Caco-2 (cell line): ENCODE measurements around the gene CELA1. TPM values are rescaled to one million over a fixed set of nuclear protein-coding genes. Genes with fewer than 3 reads are reported as not detected.

Experiments
- BruUV-seq: library from RNA; stranded (reverse); fragments of 400-500 nt; replicated peaks from 2 replicates; lab custom pipeline; 2021; lab: Mats Ljungman, UMichigan
- CTCF ChIA-PET: fragments of 300-600 bp; sonication (Branson Sonifier 250); formaldehyde crosslinking; loops from one replicate; lab custom pipeline; 2022; ENCODE audit warnings: antibody characterized with exemption; lab: Charles Lee
- POLR2A ChIA-PET: fragments of 300-600 bp; sonication (Branson Sonifier 250); formaldehyde crosslinking; loops from one replicate; lab custom pipeline; 2022; ENCODE audit warnings: antibody characterized with exemption; lab: Charles Lee
- DNase-seq, 2 experiments: peaks; one replicate each; pipeline versions ENCODE4 v3.0.0 to v3.0.0-alpha.2; 2020 to 2022
- H3K27me3 ChIP-seq: replicated peaks from 2 replicates; pipeline ENCODE4 v1.6.0; 2011; ENCODE audit warnings: low read length; ENCODE audit not compliant: control insufficient read depth, insufficient read depth
- H3K36me3 ChIP-seq: 2 replicates; pipeline ENCODE4 v1.5.1; 2011; ENCODE audit warnings: low read length; ENCODE audit not compliant: control insufficient read depth, insufficient read depth
- H3K4me1 ChIP-seq: fragments of 250-450 bp; sonication (Bioruptor Pico); 2 replicates; pipeline ENCODE4 v1.5.1; 2020; ENCODE audit warnings: mild to moderate bottlenecking
- H3K4me3 ChIP-seq: 2 replicates; pipeline ENCODE4 v1.5.1; 2011; ENCODE audit warnings: low read depth, mild to moderate bottlenecking, control low read depth, low read length
- H3K9me3 ChIP-seq: fragments of 250-450 bp; sonication (Bioruptor Pico); 2 replicates; pipeline ENCODE4 v1.5.1; 2020; ENCODE audit warnings: mild to moderate bottlenecking, moderate library complexity
- H3K27ac Mint-ChIP-seq: one replicate; pipeline ENCODE4 v1.8.0; 2022; ENCODE audit warnings: mixed read lengths; ENCODE audit not compliant: unreplicated experiment
- H3K27me3 Mint-ChIP-seq: one replicate; pipeline ENCODE4 v1.8.0; 2022; ENCODE audit warnings: mixed read lengths; ENCODE audit not compliant: insufficient read depth, unreplicated experiment
- H3K36me3 Mint-ChIP-seq: one replicate; pipeline ENCODE4 v1.8.0; 2022; ENCODE audit warnings: mild to moderate bottlenecking, mixed read lengths; ENCODE audit not compliant: insufficient read depth, unreplicated experiment
- H3K4me1 Mint-ChIP-seq: one replicate; pipeline ENCODE4 v1.8.0; 2022; ENCODE audit warnings: low read depth, mixed read lengths; ENCODE audit not compliant: unreplicated experiment
- H3K4me3 Mint-ChIP-seq: one replicate; pipeline ENCODE4 v1.8.0; 2022; ENCODE audit warnings: mild to moderate bottlenecking, moderate library complexity, mixed read lengths; ENCODE audit not compliant: unreplicated experiment
- H3K9me3 Mint-ChIP-seq: one replicate; pipeline ENCODE4 v1.8.0; 2022; ENCODE audit warnings: mixed read lengths; ENCODE audit not compliant: unreplicated experiment
- intact Hi-C: fragments of 100-400 bp; cut with micrococcal nuclease; formaldehyde crosslinking; loops from one replicate; pipeline ENCODE4 v1.10.0; 2022; ENCODE audit not compliant: unreplicated experiment
- total RNA-seq: library from RNA; stranded (reverse); gene quantifications from 2 replicates; pipeline ENCODE4 v1.2.3, GENCODE V29; 2022
- TF ChIP-seq, protein P1 (sequence below), 2 experiments: fragments of 200-600 bp in 1 of 2; IDR thresholded peaks; 1 replicate in 1 of 2; 2 replicates in 1 of 2; pipeline versions ENCODE4 v1.5.1 to v1.8.0; 2011 to 2022; ENCODE audit warnings: antibody characterized with exemption in 1 of 2, control low read depth in 1 of 2, inconsistent platforms in 1 of 2, low read depth in 1 of 2, low read length in 1 of 2, mild to moderate bottlenecking in 1 of 2, moderate library complexity in 1 of 2; ENCODE audit not compliant: insufficient read depth in 1 of 2, severe bottlenecking in 1 of 2, unreplicated experiment in 1 of 2

The CELA1 gene
- total RNA-seq, 1 experiment from 2014 or later: not detected

DNA sequence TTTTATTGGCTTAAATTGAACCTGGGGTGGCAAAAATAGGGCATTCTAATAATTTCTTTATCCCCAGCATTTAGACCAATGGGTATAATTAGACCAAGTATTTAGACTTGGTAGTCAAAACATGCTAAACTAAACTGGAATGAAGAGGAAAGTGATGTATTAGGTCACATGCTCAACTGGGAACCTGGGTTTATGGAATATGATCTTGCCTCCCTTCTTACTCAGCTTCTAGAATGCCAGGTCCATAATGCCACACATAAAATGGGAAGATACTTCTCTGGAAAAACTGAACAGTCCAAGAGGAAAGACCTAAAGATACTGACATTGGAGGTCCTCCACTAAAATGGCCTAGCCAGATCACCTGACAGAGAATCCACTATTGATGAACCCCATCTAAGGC lies 16.3 kb downstream of the CELA1 start:
- H3K36me3 ChIP-seq: no peaks in the 10 kb centered on the region
- no peaks in the 10 kb centered on the region for H3K27me3 ChIP-seq
- POLR2A ChIA-PET: no interaction called here
- no peaks in the 10 kb centered on the region for H3K27me3 Mint-ChIP-seq
- intact Hi-C loops: no loop called here
- H3K9me3 Mint-ChIP-seq: no peaks in the 10 kb centered on the region
- no peak overlapping the region for H3K27ac Mint-ChIP-seq
- H3K4me1 Mint-ChIP-seq: peaks cover 35% of the 10 kb centered on the region
- TF ChIP-seq, protein P1, sequence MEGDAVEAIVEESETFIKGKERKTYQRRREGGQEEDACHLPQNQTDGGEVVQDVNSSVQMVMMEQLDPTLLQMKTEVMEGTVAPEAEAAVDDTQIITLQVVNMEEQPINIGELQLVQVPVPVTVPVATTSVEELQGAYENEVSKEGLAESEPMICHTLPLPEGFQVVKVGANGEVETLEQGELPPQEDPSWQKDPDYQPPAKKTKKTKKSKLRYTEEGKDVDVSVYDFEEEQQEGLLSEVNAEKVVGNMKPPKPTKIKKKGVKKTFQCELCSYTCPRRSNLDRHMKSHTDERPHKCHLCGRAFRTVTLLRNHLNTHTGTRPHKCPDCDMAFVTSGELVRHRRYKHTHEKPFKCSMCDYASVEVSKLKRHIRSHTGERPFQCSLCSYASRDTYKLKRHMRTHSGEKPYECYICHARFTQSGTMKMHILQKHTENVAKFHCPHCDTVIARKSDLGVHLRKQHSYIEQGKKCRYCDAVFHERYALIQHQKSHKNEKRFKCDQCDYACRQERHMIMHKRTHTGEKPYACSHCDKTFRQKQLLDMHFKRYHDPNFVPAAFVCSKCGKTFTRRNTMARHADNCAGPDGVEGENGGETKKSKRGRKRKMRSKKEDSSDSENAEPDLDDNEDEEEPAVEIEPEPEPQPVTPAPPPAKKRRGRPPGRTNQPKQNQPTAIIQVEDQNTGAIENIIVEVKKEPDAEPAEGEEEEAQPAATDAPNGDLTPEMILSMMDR (IDR thresholded peaks at IDR 0.05; ENCODE audit: insufficient read depth in 1 of 2, low read depth in 1 of 2, low read length in 1 of 2, severe bottlenecking in 1 of 2, unreplicated experiment in 1 of 2): no peak
- CTCF ChIA-PET: no interaction called here
- BruUV-seq: no TSS peak
- H3K36me3 Mint-ChIP-seq: no peaks in the 10 kb centered on the region
- no peak for DNase-seq
- peaks cover 11% of the 10 kb centered on the region for H3K4me1 ChIP-seq
- H3K9me3 ChIP-seq: no peaks in the 10 kb centered on the region
- H3K4me3 Mint-ChIP-seq: no peak overlapping the region
- no peak overlapping the region for H3K4me3 ChIP-seq

DNA sequence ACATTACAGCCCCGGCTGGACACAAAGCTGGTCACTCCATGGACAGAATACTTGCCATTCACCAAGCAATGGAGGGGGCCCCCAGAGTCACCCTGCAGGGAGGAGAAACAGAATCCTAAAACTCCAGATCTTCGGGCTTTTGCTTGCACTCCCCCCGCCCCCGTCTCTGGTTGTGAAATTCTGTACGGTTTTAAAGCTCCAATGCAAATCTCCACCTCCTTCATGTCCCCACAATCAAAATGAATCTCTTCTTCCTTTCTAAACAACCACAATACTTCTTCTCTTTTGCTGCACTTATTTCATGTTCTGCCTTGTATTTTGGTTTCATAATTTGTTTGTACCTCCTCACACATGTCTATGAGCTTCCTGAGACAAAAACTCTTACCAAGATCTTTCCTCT lies 16.7 kb downstream of the CELA1 start:
- Mint-ChIP-seq H3K27ac (no peak overlapping the region), H3K36me3 (no peaks in the 10 kb centered on the region), H3K9me3 (no peaks in the 10 kb centered on the region), H3K4me3 (no peak overlapping the region), H3K27me3 (no peaks in the 10 kb centered on the region), H3K4me1 (peaks cover 35% of the 10 kb centered on the region)
- TF ChIP-seq, protein P1 (IDR thresholded peaks at IDR 0.05; ENCODE audit: insufficient read depth in 1 of 2, low read depth in 1 of 2, low read length in 1 of 2, severe bottlenecking in 1 of 2, unreplicated experiment in 1 of 2): no peak
- intact Hi-C loops: no loop called here
- ChIA-PET POLR2A (no interaction called here), CTCF (no interaction called here)
- no peak for DNase-seq
- no peak overlapping the region for H3K4me3 ChIP-seq
- BruUV-seq: no TSS peak
- no peaks in the 10 kb centered on the region for H3K9me3 ChIP-seq
- H3K27me3 ChIP-seq: no peaks in the 10 kb centered on the region
- H3K4me1 ChIP-seq: peaks cover 11% of the 10 kb centered on the region
- H3K36me3 ChIP-seq: no peaks in the 10 kb centered on the region

DNA sequence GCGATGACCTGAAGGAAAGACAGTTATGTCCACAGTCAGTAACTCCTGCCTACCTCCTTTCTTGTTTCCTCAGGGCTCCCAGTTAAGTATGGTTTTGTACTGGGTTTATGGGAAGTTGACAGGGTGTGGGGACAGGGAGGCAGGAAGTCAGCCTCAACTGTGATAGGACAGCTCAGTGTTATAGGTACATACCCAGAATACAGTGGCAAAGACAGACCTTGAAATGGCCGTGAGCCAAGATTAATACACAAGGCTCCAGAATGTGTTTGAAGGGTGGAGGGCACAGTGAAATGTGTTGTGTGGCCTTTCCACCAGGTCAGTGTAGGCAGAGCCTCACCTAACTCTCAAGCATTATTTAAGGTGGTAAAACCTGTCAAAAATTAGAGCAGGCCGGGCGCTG lies 17.9 kb downstream of the CELA1 start:
- ChIA-PET CTCF (no interaction called here), POLR2A (no interaction called here)
- no peak overlapping the region for H3K4me3 Mint-ChIP-seq
- TF ChIP-seq, protein P1 (IDR thresholded peaks at IDR 0.05; ENCODE audit: insufficient read depth in 1 of 2, low read depth in 1 of 2, low read length in 1 of 2, severe bottlenecking in 1 of 2, unreplicated experiment in 1 of 2): no peak
- BruUV-seq: no TSS peak
- no peaks in the 10 kb centered on the region for H3K36me3 Mint-ChIP-seq
- peaks cover 30% of the 10 kb centered on the region for H3K4me1 Mint-ChIP-seq
- no peaks in the 10 kb centered on the region for H3K9me3 ChIP-seq
- H3K27me3 Mint-ChIP-seq: no peaks in the 10 kb centered on the region
- no peaks in the 10 kb centered on the region for H3K9me3 Mint-ChIP-seq
- H3K36me3 ChIP-seq: no peaks in the 10 kb centered on the region
- H3K27ac Mint-ChIP-seq: no peak overlapping the region
- no peaks in the 10 kb centered on the region for H3K27me3 ChIP-seq
- no peak for DNase-seq
- H3K4me3 ChIP-seq: no peak overlapping the region
- H3K4me1 ChIP-seq: peaks cover 14% of the 10 kb centered on the region
- intact Hi-C loops: no loop called here
